Lung (tissue), 12 donors: ENCODE results near the gene CCL13. TPM values are rescaled to one million over a fixed set of nuclear protein-coding genes. Genes with fewer than 3 reads are reported as not detected.

Source experiments
- ATAC-seq: fragments of 200-7000 bp; cut with Tn5 transposase; one replicate; pipeline ENCODE4 v1.9.1; 2020; ENCODE audit warnings: moderate number of reproducible peaks; ENCODE audit not compliant: insufficient read depth, low FRiP score
- DNase-seq, 3 donors: peaks; one replicate each; pipeline ENCODE4 v3.0.0-alpha.2; 2013 to 2017
- H3K27ac ChIP-seq, 2 donors: one replicate each; pipeline ENCODE4 v1.5.1; 2013; ENCODE audit warnings: mild to moderate bottlenecking in 2 of 2, moderate library complexity in 2 of 2, control low read depth in 1 of 2, inconsistent platforms in 1 of 2, low read depth in 1 of 2, low read length in 1 of 2
- H3K27me3 ChIP-seq, 3 donors: one replicate each; pipeline ENCODE4 v1.5.1; 2013; ENCODE audit warnings: low read length in 2 of 3; ENCODE audit not compliant: control insufficient read depth in 3 of 3, insufficient read depth in 3 of 3
- H3K36me3 ChIP-seq, 4 donors: one replicate each; pipeline ENCODE4 v1.5.1; 2013; ENCODE audit warnings: low read length in 4 of 4, mild to moderate bottlenecking in 1 of 4, moderate library complexity in 1 of 4; ENCODE audit not compliant: control insufficient read depth in 4 of 4, insufficient read depth in 4 of 4
- H3K4me1 ChIP-seq, 5 donors: one replicate each; pipeline ENCODE4 v1.5.1; 2013; ENCODE audit warnings: low read length in 5 of 5, mild to moderate bottlenecking in 2 of 5, moderate library complexity in 1 of 5; ENCODE audit not compliant: control insufficient read depth in 5 of 5, insufficient read depth in 5 of 5
- H3K4me3 ChIP-seq: one replicate; pipeline ENCODE4 v1.5.1; 2013; ENCODE audit warnings: mild to moderate bottlenecking, control low read depth, moderate library complexity
- H3K9ac ChIP-seq, 2 donors: one replicate each; pipeline ENCODE4 v1.5.1; 2013; ENCODE audit warnings: low read length in 2 of 2, control low read depth in 1 of 2; ENCODE audit not compliant: insufficient read depth in 1 of 2
- H3K9me3 ChIP-seq, 4 donors: one replicate each; pipeline ENCODE4 v1.5.1; 2013; ENCODE audit warnings: low read length in 3 of 4, mild to moderate bottlenecking in 1 of 4, moderate library complexity in 1 of 4; ENCODE audit not compliant: control insufficient read depth in 4 of 4, insufficient read depth in 3 of 4
- CTCF ChIP-seq: IDR thresholded peaks from 2 replicates; pipeline ENCODE4 v1.5.1; 2012; ENCODE audit warnings: mild to moderate bottlenecking; ENCODE audit errors: control extremely low read depth, extremely low read depth
- WGBS, 2 donors: extraction: QIAGEN DNeasy Blood & Tissue Kit; methylation state at CpG; one replicate each; pipeline ENCODE4 v1.1.7; 2013; 5-methylcytosine and 5-hydroxymethylcytosine counted together
- polyA plus RNA-seq, 2 donors: library from polyadenylated mRNA; stranded (reverse); fragments of 200-250 nt; gene quantifications; one replicate each; pipeline ENCODE4 v1.2.1, GENCODE V29; 2013
- total RNA-seq, 2 donors: library from RNA; depleted of rRNA in 1 of 2; stranded (reverse); fragments of >200 nt in 1 of 2; gene quantifications; one replicate each; pipeline ENCODE4 v1.2.1, GENCODE V29; 2014 to 2021
- donor health status: control.
- donor health status: control.
- donor health status: Bipolar disorder and iron deficiency.
- donor health status: healthy.
- donor health status: DM: yes; HTN: yes; CAD: no.

Gene CCL13
- total and polyA plus RNA-seq, 4 donors: 2.5 to 4.6 (median 4.1) TPM

GRCh38 chr17:34367486-34368195 lies 11.4 kb downstream of the CCL13 start:
- Histone ChIP-seq H3K9me3 (no peaks in the 10 kb centered on the region), H3K27ac (no peak overlapping the region), H3K9ac (no peak overlapping the region), H3K4me3 (no peak overlapping the region), H3K4me1 (peaks cover 0 to 3% (median 0%) of the 10 kb centered on the region in 5 donors), H3K27me3 (peaks cover 0 to 4% (median 0%) of the 10 kb centered on the region in 3 donors), H3K36me3 (no peaks in the 10 kb centered on the region)
- DNase-seq: no peak
- TF ChIP-seq CTCF: no peak
- WGBS, 2 donors: 79 to 87% methylated on average over 9 of the region's 9 CpGs
- no peak for ATAC-seq

- no peak for ATAC-seq
- Histone ChIP-seq H3K4me3 (no peak overlapping the region), H3K4me1 (peaks cover 0 to 3% (median 0%) of the 10 kb centered on the region in 5 donors), H3K9ac (no peak overlapping the region), H3K36me3 (no peaks in the 10 kb centered on the region), H3K27me3 (peaks cover 0 to 4% (median 0%) of the 10 kb centered on the region in 3 donors), H3K9me3 (no peaks in the 10 kb centered on the region), H3K27ac (no peak overlapping the region)
- 47 to 62% methylated on average over 9 of the region's 9 CpGs for WGBS, 2 donors
- no peak for TF ChIP-seq CTCF
- no peak for DNase-seq
Measured at GRCh38 chr17:34368196-34368945, 12.1 kb downstream of the CCL13 start.

DNA sequence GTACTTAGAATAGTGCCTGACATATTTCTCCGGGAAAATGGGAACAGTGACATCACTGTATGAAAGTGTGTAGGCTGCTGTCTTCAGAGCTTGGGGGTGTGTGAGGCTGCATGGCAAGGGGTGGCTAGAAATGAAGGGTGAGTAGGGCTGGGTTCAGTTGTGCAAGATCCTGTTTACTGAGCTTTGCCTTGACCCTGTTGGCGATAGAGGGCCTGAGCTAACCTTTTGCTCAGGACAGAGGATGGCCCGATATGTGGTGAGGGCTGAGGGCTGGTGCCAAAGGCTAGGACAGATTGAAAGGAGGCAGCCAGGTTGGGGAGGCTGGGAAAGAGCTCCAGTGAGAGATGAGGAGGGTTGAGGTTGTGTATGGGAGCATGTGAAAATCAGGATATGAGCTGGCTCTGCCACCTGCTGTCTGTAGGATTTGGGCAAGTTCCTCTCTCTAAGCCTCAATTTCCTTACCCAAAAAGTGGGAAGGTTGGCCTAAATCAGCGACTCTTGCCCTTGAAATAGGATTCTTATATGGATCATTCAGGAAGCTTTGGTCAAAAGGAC lies 12.7 kb downstream of the CCL13 start:
- peaks cover 0 to 3% (median 0%) of the 10 kb centered on the region in 5 donors for H3K4me1 ChIP-seq
- WGBS, 2 donors: 31 to 42% methylated on average over 4 of the region's 4 CpGs
- no peak for TF ChIP-seq CTCF

More for the DNA sequence above, 12.7 kb downstream of the CCL13 start:
- Histone ChIP-seq H3K9me3 (no peaks in the 10 kb centered on the region), H3K4me3 (no peak overlapping the region), H3K9ac (no peak overlapping the region), H3K36me3 (no peaks in the 10 kb centered on the region), H3K27ac (no peak overlapping the region), H3K27me3 (peaks cover 0 to 4% (median 0%) of the 10 kb centered on the region in 3 donors)
- no peak for ATAC-seq
- no peak for DNase-seq
